ENCODE results near the gene AAGAB. TPM values are rescaled to one million over a fixed set of nuclear protein-coding genes. Genes with fewer than 3 reads are reported as not detected.
A peak's percentile ranks its signal among the peaks of the same experiment; 100 is the strongest.

The AAGAB gene, protein sequence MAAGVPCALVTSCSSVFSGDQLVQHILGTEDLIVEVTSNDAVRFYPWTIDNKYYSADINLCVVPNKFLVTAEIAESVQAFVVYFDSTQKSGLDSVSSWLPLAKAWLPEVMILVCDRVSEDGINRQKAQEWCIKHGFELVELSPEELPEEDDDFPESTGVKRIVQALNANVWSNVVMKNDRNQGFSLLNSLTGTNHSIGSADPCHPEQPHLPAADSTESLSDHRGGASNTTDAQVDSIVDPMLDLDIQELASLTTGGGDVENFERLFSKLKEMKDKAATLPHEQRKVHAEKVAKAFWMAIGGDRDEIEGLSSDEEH
- polyA plus RNA-seq (2012; ENCODE audit: insufficient read length, low read depth), result 33.2 TPM

GRCh38 chr15:67254238-67255175 lies at the start of gene AAGAB, which contains the start of gene IQCH:
TSS of gene AAGAB (minus strand) at chr15:67254661. CDS start at chr15:67254631, 30 bp downstream.
TSS of gene IQCH (plus strand) at chr15:67254786. CDS start at chr15:67254897, 111 bp downstream.
- 0 out of 4 replicates have a peak, but pooled peaks of 1 of the 2 experiments have one; percentile 5 for TF ChIP-seq REST (IDR thresholded peaks at IDR 0.05; ENCODE audit: insufficient read depth in 1 of 2, low read depth in 2 of 2, low read length in 2 of 2)
- peak; percentile 99 for TF ChIP-seq SIN3A (IDR thresholded peaks at IDR 0.05; ENCODE audit: borderline replicate concordance, insufficient read depth, low read length)
- peak; percentile 82 for TF ChIP-seq FOXP2 (optimal IDR thresholded peaks at IDR 0.05; ENCODE audit: borderline replicate concordance, extremely low read depth, extremely low read length, insufficient read depth)
- peak; percentile 96 for TF ChIP-seq TAF1 (IDR thresholded peaks at IDR 0.05; ENCODE audit: borderline replicate concordance, insufficient read depth, low read length)
- peak; percentile 79 for TF ChIP-seq POLR2AphosphoS5 (IDR thresholded peaks at IDR 0.05; ENCODE audit: low read depth, low read length)

GRCh38 chr15:67303490-67304363 lies 49.3 kb upstream of the AAGAB start:
- TF ChIP-seq REST (IDR thresholded peaks at IDR 0.05; ENCODE audit: insufficient read depth in 1 of 2, low read depth in 2 of 2, low read length in 2 of 2) (no peak), POLR2AphosphoS5 (IDR thresholded peaks at IDR 0.05; ENCODE audit: low read depth, low read length) (no peak), TAF1 (IDR thresholded peaks at IDR 0.05; ENCODE audit: borderline replicate concordance, insufficient read depth, low read length) (no peak), FOXP2 (optimal IDR thresholded peaks at IDR 0.05; ENCODE audit: borderline replicate concordance, extremely low read depth, extremely low read length, insufficient read depth) (no peak), SIN3A (IDR thresholded peaks at IDR 0.05; ENCODE audit: borderline replicate concordance, insufficient read depth, low read length) (no peak)

- TF ChIP-seq REST (IDR thresholded peaks at IDR 0.05; ENCODE audit: insufficient read depth in 1 of 2, low read depth in 2 of 2, low read length in 2 of 2), result no peak
- no peak for TF ChIP-seq TAF1 (IDR thresholded peaks at IDR 0.05; ENCODE audit: borderline replicate concordance, insufficient read depth, low read length)
- TF ChIP-seq FOXP2 (optimal IDR thresholded peaks at IDR 0.05; ENCODE audit: borderline replicate concordance, extremely low read depth, extremely low read length, insufficient read depth), result no peak
- TF ChIP-seq POLR2AphosphoS5 (IDR thresholded peaks at IDR 0.05; ENCODE audit: low read depth, low read length), result no peak
- no peak for TF ChIP-seq SIN3A (IDR thresholded peaks at IDR 0.05; ENCODE audit: borderline replicate concordance, insufficient read depth, low read length)
These were observed 46.0 kb upstream of the AAGAB start for GRCh38 chr15:67300266-67301025.

GRCh38 chr15:67296684-67297083 lies 42.2 kb upstream of the AAGAB start:
- no peak for TF ChIP-seq REST (IDR thresholded peaks at IDR 0.05; ENCODE audit: insufficient read depth in 1 of 2, low read depth in 2 of 2, low read length in 2 of 2)
- TF ChIP-seq FOXP2 (optimal IDR thresholded peaks at IDR 0.05; ENCODE audit: borderline replicate concordance, extremely low read depth, extremely low read length, insufficient read depth), result no peak
- no peak for TF ChIP-seq SIN3A (IDR thresholded peaks at IDR 0.05; ENCODE audit: borderline replicate concordance, insufficient read depth, low read length)
